A549 (cell line): ENCODE data around the gene PKHD1. TPM values are rescaled to one million over a fixed set of nuclear protein-coding genes. Genes with fewer than 3 reads are reported as not detected.

Experiments used
- ATAC-seq, 2 experiments: fragments of 200-7000 bp in 1 of 2; fragments of >200 bp in 1 of 2; cut with Nextera tagmentation in 1 of 2; cut with Tn5 transposase in 1 of 2; 3 replicates each; pipeline versions ENCODE4 v1.8.0 to v1.9.1; 2018 to 2020; ENCODE audit warnings: mild to moderate bottlenecking in 1 of 2, moderate library complexity in 1 of 2
- CTCF ChIA-PET: fragments of 300-600 bp; sonication (Branson Sonifier 250); formaldehyde crosslinking; extraction: SDS; loops from one replicate; lab custom pipeline; 2021; ENCODE audit warnings: antibody characterized with exemption, inconsistent platforms; lab: Yijun Ruan, JAX
- POLR2A ChIA-PET: fragments of 350-600 bp; formaldehyde crosslinking; extraction: SDS; loops from one replicate; lab custom pipeline; 2021; ENCODE audit warnings: antibody characterized with exemption, inconsistent platforms; lab: Yijun Ruan, JAX
- DNase-seq, 2 experiments: peaks; one replicate each; pipeline versions ENCODE4 v3.0.0 to v3.0.0-alpha.2; 2011 to 2016; ENCODE audit warnings: low read depth in 1 of 2, low spot score in 1 of 2
- FAIRE-seq: peaks from 2 replicates; lab custom pipeline; 2011; peaks lifted over from hg19 to GRCh38; lab: Jason Lieb, UNC
- H3K27ac ChIP-seq, 2 experiments: fragments of >200 bp; sonication (Bioruptor Twin); formaldehyde crosslinking; 3 replicates each; pipeline ENCODE4 v1.5.1; 2016 to 2017
- H3K4me1 ChIP-seq: fragments of >200 bp; sonication (Bioruptor Twin); formaldehyde crosslinking; 3 replicates; pipeline ENCODE4 v1.6.1; 2016
- H3K4me2 ChIP-seq: fragments of >200 bp; sonication (Bioruptor Twin); formaldehyde crosslinking; 3 replicates; pipeline ENCODE4 v1.6.1; 2016
- H3K4me3 ChIP-seq: fragments of >200 bp; sonication (Bioruptor Twin); formaldehyde crosslinking; 3 replicates; pipeline ENCODE4 v1.5.1; 2016
- H3K9me3 ChIP-seq: fragments of >200 bp; sonication (Bioruptor Twin); formaldehyde crosslinking; 3 replicates; pipeline ENCODE4 v1.6.1; 2016
- CHD4 ChIP-seq: fragments of 200-600 bp; sonication (generic); IDR thresholded peaks from 2 replicates; pipeline ENCODE4 v1.6.1; 2016; ENCODE audit warnings: antibody characterized with exemption, mild to moderate bottlenecking, borderline replicate concordance
- ESRRA ChIP-seq: fragments of 150-350 bp; IDR thresholded peaks from 2 replicates; pipeline ENCODE4 v1.6.1; 2014; ENCODE audit warnings: mild to moderate bottlenecking, low read length, borderline replicate concordance
- FOXS1 ChIP-seq: fragments of 250-450 bp; sonication (Bioruptor Pico); IDR thresholded peaks from 2 replicates; pipeline ENCODE4 v1.5.0; 2020; ENCODE audit warnings: mild to moderate bottlenecking, moderate library complexity
- HDAC2 ChIP-seq: fragments of 200-600 bp; sonication (generic); IDR thresholded peaks from 2 replicates; pipeline ENCODE4 v1.6.1; 2016
- JUNB ChIP-seq: fragments of >200 bp; sonication (Bioruptor Twin); formaldehyde crosslinking; IDR thresholded peaks from 2 replicates; pipeline ENCODE4 v1.6.1; 2016
- KDM5A ChIP-seq: fragments of 200-600 bp; sonication (generic); IDR thresholded peaks from 2 replicates; pipeline ENCODE4 v1.6.1; 2016; ENCODE audit warnings: antibody characterized with exemption, mild to moderate bottlenecking
- MAFK ChIP-seq: fragments of 450-650 bp; IDR thresholded peaks from 2 replicates; pipeline ENCODE4 v1.6.1; 2014; ENCODE audit not compliant: partially characterized antibody
- MAZ ChIP-seq: fragments of 150-350 bp; IDR thresholded peaks from 2 replicates; pipeline ENCODE4 v1.6.1; 2014; ENCODE audit warnings: antibody characterized with exemption, low read depth, low read length, borderline replicate concordance
- MYC ChIP-seq: IDR thresholded peaks from 2 replicates; pipeline ENCODE4 v1.6.1; 2012; ENCODE audit warnings: mild to moderate bottlenecking, inconsistent platforms, low read length, improper control_type of control experiment, borderline replicate concordance
- NFE2L2 ChIP-seq: fragments of 150-350 bp; conservative IDR thresholded peaks from 2 replicates; pipeline ENCODE4 v1.6.1; 2014; ENCODE audit warnings: low read length
- NPAS2 ChIP-seq: fragments of 250-450 bp; sonication (Bioruptor Pico); IDR thresholded peaks from 2 replicates; pipeline ENCODE4 v1.8.0; 2022; ENCODE audit warnings: mild to moderate bottlenecking, moderate library complexity, borderline replicate concordance
- POLR2AphosphoS2 ChIP-seq: conservative IDR thresholded peaks from 2 replicates; pipeline ENCODE4 v1.6.1; 2012; ENCODE audit warnings: low read length, improper control_type of control experiment, inconsistent platforms
- RARB ChIP-seq: fragments of 250-450 bp; sonication (Bioruptor Pico); IDR thresholded peaks from 2 replicates; pipeline ENCODE4 v1.8.0; 2021; ENCODE audit warnings: mild to moderate bottlenecking, moderate library complexity
- REST ChIP-seq: fragments of 200-600 bp; sonication (generic); IDR thresholded peaks from 2 replicates; pipeline ENCODE4 v1.6.1; 2016; ENCODE audit warnings: antibody characterized with exemption, mild to moderate bottlenecking, moderate library complexity
- RNF2 ChIP-seq: fragments of 200-600 bp; sonication (generic); IDR thresholded peaks from 2 replicates; pipeline ENCODE4 v1.6.1; 2016; ENCODE audit warnings: low read depth, mild to moderate bottlenecking, antibody characterized with exemption, moderate library complexity, borderline replicate concordance
- SMC3 ChIP-seq: fragments of >200 bp; sonication (Bioruptor Twin); formaldehyde crosslinking; IDR thresholded peaks from 3 replicates; pipeline ENCODE4 v1.6.1; 2018; ENCODE audit warnings: inconsistent platforms
- SREBF2 ChIP-seq: fragments of 450-650 bp; IDR thresholded peaks from 2 replicates; pipeline ENCODE4 v1.6.1; 2014; ENCODE audit warnings: mild to moderate bottlenecking, moderate library complexity
- ZC3H11A ChIP-seq: fragments of 450-650 bp; IDR thresholded peaks from 2 replicates; pipeline ENCODE4 v1.6.1; 2014; ENCODE audit warnings: antibody characterized with exemption, mild to moderate bottlenecking
- ZFP36 ChIP-seq: fragments of 450-650 bp; IDR thresholded peaks from 2 replicates; pipeline ENCODE4 v1.6.1; 2014; ENCODE audit warnings: borderline replicate concordance; ENCODE audit not compliant: partially characterized antibody
- ZNF302 ChIP-seq: fragments of 250-450 bp; sonication (Bioruptor Pico); IDR thresholded peaks from 2 replicates; pipeline ENCODE4 v1.9.0; 2021; ENCODE audit warnings: inconsistent platforms, mild to moderate bottlenecking, moderate library complexity
- whole genome bisulfite sequencing: methylation state at CpG from one replicate; pipeline ENCODE4 v1.1.6; 2017; ENCODE audit errors: missing lambda C conversion rate; 5-methylcytosine and 5-hydroxymethylcytosine counted together
- polyA plus RNA-seq, 4 experiments: library from polyadenylated mRNA; depleted of rRNA in 3 of 4; stranded (reverse); fragments of >200 nt; fragmentation: RNase III in 1 of 4; extraction: RNeasy Plus Mini Kit Qiagen cat#74134 plus additional on column Dnase treatment in 1 of 4; gene quantifications; 2 replicates in 3 of 4; 3 replicates in 1 of 4; pipeline ENCODE4 v1.2.3, GENCODE V29; 2011 to 2017
- TF ChIP-seq, protein P1 (sequence below): fragments of 150-350 bp; IDR thresholded peaks from 2 replicates; pipeline ENCODE4 v1.6.1; 2014; ENCODE audit warnings: low read depth, mild to moderate bottlenecking, low read length
- TF ChIP-seq, protein P2 (sequence below): IDR thresholded peaks from 2 replicates; pipeline ENCODE4 v1.6.1; 2012
- TF ChIP-seq, protein P3 (sequence below): fragments of >200 bp; sonication (Bioruptor Twin); formaldehyde crosslinking; IDR thresholded peaks from 3 replicates; pipeline ENCODE4 v1.6.1; 2016
- TF ChIP-seq, protein P4 (sequence below): IDR thresholded peaks from 2 replicates; pipeline ENCODE4 v1.6.1; 2012

PKHD1 gene
- polyA plus RNA-seq, 2 of the 4 experiments (the other 2 are of a cell fraction) = not detected

DNA sequence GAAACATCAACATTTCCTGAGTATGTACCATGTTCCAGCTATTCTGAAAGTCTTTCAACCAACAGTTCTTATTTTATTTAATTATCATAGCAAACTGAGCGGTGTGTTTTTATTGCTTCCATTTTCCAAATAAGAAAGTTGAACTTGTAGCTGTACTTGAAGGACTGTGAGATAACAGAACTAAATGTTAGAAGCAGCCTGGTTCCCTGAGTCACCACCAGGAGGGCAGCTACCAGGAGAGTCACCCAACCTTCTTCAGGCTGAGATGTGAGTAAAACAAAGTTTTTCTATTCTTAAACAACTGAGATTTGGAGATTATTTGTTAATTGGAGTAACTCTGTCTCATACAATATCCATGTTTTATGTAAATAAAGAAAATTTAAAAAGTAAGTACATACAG, 403.4 kb downstream of the PKHD1 start (continued):
- no peak for TF ChIP-seq ZNF302 (CRISPR knock-in tag)

DNA sequence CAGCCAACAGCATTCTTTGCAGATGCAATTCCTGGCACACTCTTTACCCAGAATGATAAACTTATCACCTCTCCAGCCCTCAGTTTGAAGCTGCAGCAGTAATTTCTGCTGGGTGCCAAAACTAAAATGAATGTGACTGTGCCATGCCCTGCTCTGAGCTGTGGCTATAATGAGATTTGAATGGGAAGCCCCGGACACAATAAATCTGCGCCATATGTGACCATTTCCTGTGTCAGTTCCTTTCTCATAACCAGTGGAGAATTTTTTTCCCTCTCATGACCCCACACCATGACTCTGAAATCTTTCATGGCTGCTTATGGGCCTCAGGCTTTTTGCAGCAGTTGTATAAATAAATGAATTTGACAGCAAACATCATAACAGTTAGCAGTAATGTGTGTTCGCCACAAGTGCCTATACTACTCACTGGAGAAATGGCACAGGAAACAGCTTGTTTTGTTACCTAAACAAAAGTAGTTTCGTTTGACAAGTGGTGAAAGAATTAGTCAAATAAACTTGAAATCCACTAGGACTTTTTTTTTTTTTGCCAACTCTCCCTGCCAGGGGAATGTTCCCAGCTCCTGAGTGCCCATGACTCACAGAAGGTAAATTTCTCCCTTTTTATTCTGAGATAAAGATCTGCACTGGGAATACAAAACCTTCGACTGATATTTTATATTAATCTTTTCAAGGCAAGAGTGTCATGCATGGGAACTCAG, 408.4 kb downstream of the PKHD1 start:
- Histone ChIP-seq H3K9me3 (no peaks in the 10 kb centered on the region), H3K4me3 (no peak overlapping the region), H3K27ac (no peak overlapping the region), H3K4me1 (no peaks in the 10 kb centered on the region), H3K4me2 (no peak overlapping the region)
- ATAC-seq (no peak), FAIRE-seq (no peak), DNase-seq (no peak)
- CTCF ChIA-PET = interaction anchor here (0.6 kb wide), 2 partner anchors 76 to 1716 kb away, joined by 3 to 4 read pairs; no protein-coding TSS in a partner anchor
- POLR2A ChIA-PET = no interaction called here
- WGBS = 9% methylated on average over 5 of the region's 5 CpGs
- TF ChIP-seq SMC3 (no peak), FOXS1 (CRISPR knock-in tag) (no peak), ESRRA (no peak), REST (no peak), MYC (no peak), KDM5A (no peak), NPAS2 (CRISPR knock-in tag) (no peak), NFE2L2 (no peak), ZC3H11A (no peak), RARB (CRISPR knock-in tag) (no peak)
- TF ChIP-seq, protein P1, sequence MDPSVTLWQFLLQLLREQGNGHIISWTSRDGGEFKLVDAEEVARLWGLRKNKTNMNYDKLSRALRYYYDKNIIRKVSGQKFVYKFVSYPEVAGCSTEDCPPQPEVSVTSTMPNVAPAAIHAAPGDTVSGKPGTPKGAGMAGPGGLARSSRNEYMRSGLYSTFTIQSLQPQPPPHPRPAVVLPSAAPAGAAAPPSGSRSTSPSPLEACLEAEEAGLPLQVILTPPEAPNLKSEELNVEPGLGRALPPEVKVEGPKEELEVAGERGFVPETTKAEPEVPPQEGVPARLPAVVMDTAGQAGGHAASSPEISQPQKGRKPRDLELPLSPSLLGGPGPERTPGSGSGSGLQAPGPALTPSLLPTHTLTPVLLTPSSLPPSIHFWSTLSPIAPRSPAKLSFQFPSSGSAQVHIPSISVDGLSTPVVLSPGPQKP = no peak
- TF ChIP-seq, protein P2, sequence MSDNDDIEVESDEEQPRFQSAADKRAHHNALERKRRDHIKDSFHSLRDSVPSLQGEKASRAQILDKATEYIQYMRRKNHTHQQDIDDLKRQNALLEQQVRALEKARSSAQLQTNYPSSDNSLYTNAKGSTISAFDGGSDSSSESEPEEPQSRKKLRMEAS = no peak
- TF ChIP-seq, protein P3, sequence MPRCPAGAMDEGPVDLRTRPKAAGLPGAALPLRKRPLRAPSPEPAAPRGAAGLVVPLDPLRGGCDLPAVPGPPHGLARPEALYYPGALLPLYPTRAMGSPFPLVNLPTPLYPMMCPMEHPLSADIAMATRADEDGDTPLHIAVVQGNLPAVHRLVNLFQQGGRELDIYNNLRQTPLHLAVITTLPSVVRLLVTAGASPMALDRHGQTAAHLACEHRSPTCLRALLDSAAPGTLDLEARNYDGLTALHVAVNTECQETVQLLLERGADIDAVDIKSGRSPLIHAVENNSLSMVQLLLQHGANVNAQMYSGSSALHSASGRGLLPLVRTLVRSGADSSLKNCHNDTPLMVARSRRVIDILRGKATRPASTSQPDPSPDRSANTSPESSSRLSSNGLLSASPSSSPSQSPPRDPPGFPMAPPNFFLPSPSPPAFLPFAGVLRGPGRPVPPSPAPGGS = no peak
- TF ChIP-seq, protein P4, sequence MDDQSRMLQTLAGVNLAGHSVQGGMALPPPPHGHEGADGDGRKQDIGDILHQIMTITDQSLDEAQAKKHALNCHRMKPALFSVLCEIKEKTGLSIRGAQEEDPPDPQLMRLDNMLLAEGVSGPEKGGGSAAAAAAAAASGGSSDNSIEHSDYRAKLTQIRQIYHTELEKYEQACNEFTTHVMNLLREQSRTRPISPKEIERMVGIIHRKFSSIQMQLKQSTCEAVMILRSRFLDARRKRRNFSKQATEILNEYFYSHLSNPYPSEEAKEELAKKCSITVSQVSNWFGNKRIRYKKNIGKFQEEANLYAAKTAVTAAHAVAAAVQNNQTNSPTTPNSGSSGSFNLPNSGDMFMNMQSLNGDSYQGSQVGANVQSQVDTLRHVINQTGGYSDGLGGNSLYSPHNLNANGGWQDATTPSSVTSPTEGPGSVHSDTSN = no peak

GRCh38 chr6:51678274-51678673, 409.1 kb downstream of the PKHD1 start:
- H3K4me1 ChIP-seq = no peaks in the 10 kb centered on the region
- H3K9me3 ChIP-seq = no peaks in the 10 kb centered on the region
- 22% methylated on average over 1 of the region's 1 CpG for WGBS
- H3K4me3 ChIP-seq = no peak overlapping the region
- DNase-seq (no peak), ATAC-seq (no peak), FAIRE-seq (no peak)
- no peak for TF ChIP-seq RNF2
- TF ChIP-seq MAZ = no peak
- no peak for TF ChIP-seq CHD4
- TF ChIP-seq HDAC2 = no peak
- TF ChIP-seq POLR2AphosphoS2 = no peak
- no peak for TF ChIP-seq SREBF2
- TF ChIP-seq ZFP36 = no peak
- TF ChIP-seq NFE2L2 = no peak
- no peak for TF ChIP-seq JUNB
- TF ChIP-seq MAFK = no peak
- ChIA-PET POLR2A (no interaction called here), CTCF (no interaction called here)
- no peak overlapping the region for H3K4me2 ChIP-seq
- no peak overlapping the region for H3K27ac ChIP-seq
